RWPE2 (cell line): ENCODE measurements around the gene CA5A.
"Not testable (repeated sequence)": the region's sequence is repeated elsewhere in the genome, so short reads cannot be mapped to it uniquely, and the experiment has no call there.

ENCODE experiments used
- ATAC-seq: fragments of 200-7000 bp; cut with Tn5 transposase; 3 replicates; pipeline ENCODE4 v1.9.1; 2021; ENCODE audit warnings: low read depth
- DNase-seq: peaks from one replicate; pipeline ENCODE4 v3.0.0-alpha.2; 2020; ENCODE audit warnings: low spot score
- H3K27ac ChIP-seq: fragments of 450-650 bp; 2 replicates; pipeline ENCODE4 v1.5.1; 2017; ENCODE audit warnings: mild to moderate bottlenecking; ENCODE audit not compliant: poor library complexity, severe bottlenecking
- H3K27me3 ChIP-seq: fragments of 250-450 bp; sonication (Bioruptor Pico); 2 replicates; pipeline ENCODE4 v1.5.1; 2021; ENCODE audit warnings: mild to moderate bottlenecking, moderate library complexity; ENCODE audit not compliant: insufficient read depth, poor library complexity, severe bottlenecking
- H3K36me3 ChIP-seq: fragments of 250-450 bp; sonication (Bioruptor Pico); 2 replicates; pipeline ENCODE4 v1.5.1; 2020; ENCODE audit warnings: low read depth, mild to moderate bottlenecking, moderate library complexity
- H3K4me1 ChIP-seq: fragments of 250-450 bp; sonication (Bioruptor Pico); 2 replicates; pipeline ENCODE4 v1.5.1; 2021; ENCODE audit warnings: mild to moderate bottlenecking, moderate library complexity; ENCODE audit not compliant: insufficient read depth, poor library complexity, severe bottlenecking
- H3K4me3 ChIP-seq: fragments of 250-450 bp; sonication (Bioruptor Pico); 2 replicates; pipeline ENCODE4 v1.5.1; 2021; ENCODE audit warnings: mild to moderate bottlenecking, moderate library complexity; ENCODE audit not compliant: severe bottlenecking
- H3K9me3 ChIP-seq: fragments of 250-450 bp; sonication (Bioruptor Pico); 2 replicates; pipeline ENCODE4 v1.5.1; 2021; ENCODE audit warnings: mild to moderate bottlenecking, moderate library complexity; ENCODE audit not compliant: severe bottlenecking
- TF ChIP-seq, protein P1 (sequence below): fragments of 450-650 bp; IDR thresholded peaks from one replicate; pipeline ENCODE4 v1.5.1; 2017; ENCODE audit warnings: mild to moderate bottlenecking, moderate library complexity; ENCODE audit not compliant: poor library complexity, severe bottlenecking

The CA5A gene

DNA sequence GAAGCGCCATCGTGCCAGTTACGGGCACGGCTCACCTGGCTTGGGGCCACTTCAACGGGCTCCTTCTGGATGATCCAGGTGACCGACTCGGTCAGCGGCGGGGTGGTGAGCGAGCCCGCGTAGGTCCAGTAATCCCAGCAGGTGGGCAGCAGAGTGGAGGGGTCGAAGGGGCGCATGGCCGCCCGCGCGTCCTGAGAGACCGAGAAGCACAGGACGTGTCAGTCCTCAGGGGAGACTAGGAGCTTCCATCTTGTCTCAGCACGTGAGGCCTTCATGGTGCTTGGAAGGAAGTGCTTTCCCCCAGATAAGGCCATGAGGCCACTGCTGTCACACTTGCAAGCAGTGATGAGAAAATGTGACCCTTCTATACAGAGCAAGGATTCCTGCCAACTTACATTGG lies 44.6 kb downstream of the CA5A start:
- no peaks in the 10 kb centered on the region for H3K27me3 ChIP-seq
- H3K9me3 ChIP-seq = no peaks in the 10 kb centered on the region
- no peak overlapping the region for H3K27ac ChIP-seq
- DNase-seq (no peak), ATAC-seq (no peak)
- H3K4me3 ChIP-seq = no peak overlapping the region
- TF ChIP-seq, protein P1, sequence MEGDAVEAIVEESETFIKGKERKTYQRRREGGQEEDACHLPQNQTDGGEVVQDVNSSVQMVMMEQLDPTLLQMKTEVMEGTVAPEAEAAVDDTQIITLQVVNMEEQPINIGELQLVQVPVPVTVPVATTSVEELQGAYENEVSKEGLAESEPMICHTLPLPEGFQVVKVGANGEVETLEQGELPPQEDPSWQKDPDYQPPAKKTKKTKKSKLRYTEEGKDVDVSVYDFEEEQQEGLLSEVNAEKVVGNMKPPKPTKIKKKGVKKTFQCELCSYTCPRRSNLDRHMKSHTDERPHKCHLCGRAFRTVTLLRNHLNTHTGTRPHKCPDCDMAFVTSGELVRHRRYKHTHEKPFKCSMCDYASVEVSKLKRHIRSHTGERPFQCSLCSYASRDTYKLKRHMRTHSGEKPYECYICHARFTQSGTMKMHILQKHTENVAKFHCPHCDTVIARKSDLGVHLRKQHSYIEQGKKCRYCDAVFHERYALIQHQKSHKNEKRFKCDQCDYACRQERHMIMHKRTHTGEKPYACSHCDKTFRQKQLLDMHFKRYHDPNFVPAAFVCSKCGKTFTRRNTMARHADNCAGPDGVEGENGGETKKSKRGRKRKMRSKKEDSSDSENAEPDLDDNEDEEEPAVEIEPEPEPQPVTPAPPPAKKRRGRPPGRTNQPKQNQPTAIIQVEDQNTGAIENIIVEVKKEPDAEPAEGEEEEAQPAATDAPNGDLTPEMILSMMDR = no peak
- no peaks in the 10 kb centered on the region for H3K36me3 ChIP-seq
- no peaks in the 10 kb centered on the region for H3K4me1 ChIP-seq

DNA sequence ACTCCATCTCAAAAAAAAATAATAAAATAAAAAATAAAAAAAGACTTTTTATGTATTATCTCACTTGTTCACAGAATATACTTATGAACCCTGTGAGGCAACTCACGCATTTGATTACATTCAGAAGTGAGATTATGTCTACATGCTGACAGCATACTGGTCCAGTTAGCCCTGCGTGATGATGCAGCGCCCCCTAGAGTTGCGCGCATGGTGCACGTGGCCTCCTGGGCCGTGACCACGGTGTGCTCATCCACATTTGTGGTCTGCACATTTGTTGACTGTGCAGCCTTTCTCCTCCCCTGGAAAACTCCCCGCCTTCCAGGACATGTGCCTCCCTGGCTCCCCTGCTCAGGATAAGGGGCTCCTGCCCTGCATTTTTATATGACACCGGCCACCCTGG lies 46.6 kb downstream of the CA5A start:
- DNase-seq, H3K4me1 ChIP-seq, ATAC-seq, H3K4me3 ChIP-seq, H3K9me3 ChIP-seq, H3K27ac ChIP-seq, H3K27me3 ChIP-seq, H3K36me3 ChIP-seq: not testable (repeated sequence)

DNA sequence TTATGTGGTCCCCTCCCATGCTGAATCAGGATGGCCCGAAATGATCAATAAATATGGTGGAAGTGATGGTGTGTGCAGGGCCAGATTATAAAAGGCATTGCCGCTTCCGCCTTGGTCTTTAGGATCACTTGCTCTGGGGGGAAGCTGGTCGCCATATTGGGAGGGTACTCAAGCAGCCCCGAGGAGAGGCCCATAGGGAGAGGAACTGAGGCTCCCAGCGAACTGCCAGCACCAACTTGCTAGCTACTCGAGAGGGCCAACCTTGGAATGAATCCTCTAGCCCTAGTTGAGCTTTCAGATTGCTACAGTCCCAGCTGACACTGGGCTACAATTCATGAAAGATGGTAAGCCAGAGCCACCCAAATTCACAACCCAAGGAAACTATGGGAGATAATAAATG lies 48.0 kb downstream of the CA5A start:
- not testable (repeated sequence) for H3K36me3 ChIP-seq, H3K4me3 ChIP-seq, DNase-seq, H3K9me3 ChIP-seq, H3K27ac ChIP-seq, ATAC-seq, H3K4me1 ChIP-seq, H3K27me3 ChIP-seq

DNA sequence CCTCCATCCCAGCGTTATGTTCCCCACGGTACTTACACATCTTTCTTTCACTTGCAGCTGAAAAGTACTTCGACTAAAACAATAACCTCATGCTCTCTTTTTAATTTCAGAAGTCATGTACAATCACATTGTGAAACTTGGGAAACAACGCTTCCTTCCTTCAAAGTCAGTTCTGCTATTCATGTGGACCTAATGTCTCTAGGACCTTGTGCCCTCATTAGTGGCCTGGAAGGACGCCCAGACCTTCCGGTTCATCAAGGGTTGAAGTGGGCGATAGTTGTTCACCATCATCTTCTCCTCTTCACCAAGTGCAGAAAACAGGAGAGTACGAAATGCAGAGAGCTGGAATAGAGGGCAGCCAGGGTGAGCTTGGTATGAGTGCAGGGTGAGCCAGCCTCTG lies 48.4 kb downstream of the CA5A start:
- H3K9me3 ChIP-seq, H3K27me3 ChIP-seq, DNase-seq, H3K4me3 ChIP-seq, H3K4me1 ChIP-seq, H3K27ac ChIP-seq, ATAC-seq, H3K36me3 ChIP-seq: not testable (repeated sequence)

DNA sequence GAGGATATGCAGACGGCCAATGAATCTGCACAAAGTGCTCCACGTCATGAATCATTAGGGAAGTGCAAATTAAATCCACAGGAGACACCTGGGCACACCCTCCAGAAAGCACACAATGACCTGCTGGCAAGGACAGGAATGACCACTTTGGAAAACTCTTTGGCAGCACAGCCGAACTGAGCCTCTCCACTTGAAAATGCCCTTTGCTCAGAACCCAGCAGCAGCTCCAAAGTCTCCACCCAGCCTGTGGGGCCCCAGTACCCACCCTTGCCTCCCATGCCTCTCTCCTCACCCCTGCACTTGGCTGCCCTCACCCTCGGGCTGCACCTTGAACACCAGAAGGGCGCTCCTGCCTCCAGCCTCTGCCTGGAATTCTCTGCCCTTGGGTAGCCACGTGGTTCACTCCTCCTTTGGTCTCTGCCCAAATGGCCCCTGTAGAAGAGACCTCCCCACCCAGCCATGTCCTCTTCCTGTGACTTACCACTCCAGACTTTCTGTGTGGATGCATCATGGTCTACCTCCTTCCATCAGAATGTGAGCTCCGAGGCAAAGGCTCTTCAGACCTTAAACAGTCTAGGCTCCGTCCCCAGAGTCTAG lies 50.9 kb downstream of the CA5A start:
- ATAC-seq, H3K27me3 ChIP-seq, H3K4me3 ChIP-seq, H3K4me1 ChIP-seq, DNase-seq, H3K36me3 ChIP-seq, H3K27ac ChIP-seq, H3K9me3 ChIP-seq: not testable (repeated sequence)

DNA sequence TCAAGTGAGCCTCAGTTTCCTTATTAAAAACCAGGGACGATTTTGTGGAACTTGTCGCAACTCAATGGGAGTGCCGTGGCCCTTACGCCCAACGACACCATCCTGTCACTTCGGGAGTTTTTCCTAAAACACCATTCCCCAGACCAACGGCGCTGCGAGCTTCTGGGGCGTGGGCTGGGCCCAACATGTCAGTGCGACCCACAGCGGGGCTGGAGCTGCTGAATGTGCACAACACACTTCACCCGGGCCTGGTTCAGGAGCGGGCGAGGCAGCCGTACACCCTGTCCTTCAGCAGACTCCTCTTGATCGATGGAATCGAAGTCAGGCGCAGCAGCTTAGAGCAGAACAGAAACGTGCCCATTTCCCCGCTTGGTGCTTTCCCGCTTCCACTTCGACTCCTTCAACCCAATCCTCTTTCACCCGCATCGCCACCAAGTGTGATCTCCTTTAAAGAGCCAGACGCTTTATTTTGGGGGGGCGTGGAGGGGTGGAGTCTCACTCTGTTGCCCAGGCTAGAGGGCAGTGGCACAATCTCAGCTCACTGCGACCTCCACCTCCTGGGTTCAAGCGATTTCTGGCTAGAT lies 53.8 kb downstream of the CA5A start:
- TF ChIP-seq, protein P1 = no peak
- Histone ChIP-seq H3K36me3 (no peaks in the 10 kb centered on the region), H3K9me3 (no peaks in the 10 kb centered on the region), H3K27me3 (peaks cover 14% of the 10 kb centered on the region), H3K4me3 (no peak overlapping the region), H3K4me1 (no peaks in the 10 kb centered on the region), H3K27ac (no peak overlapping the region)
- DNase-seq (no peak), ATAC-seq (no peak)
